ENCODE data around the gene RABL6. TPM values are rescaled to one million over a fixed set of nuclear protein-coding genes. Genes with fewer than 3 reads are reported as not detected.
"Not testable (repeated sequence)": the region's sequence is repeated elsewhere in the genome, so short reads cannot be mapped to it uniquely, and the experiment has no call there.

RABL6 gene
- polyA plus RNA-seq, 3 donors = 59.2 to 79.6 (median 70.5) TPM

GRCh38 chr9:136829412-136829811 lies 21.7 kb downstream of the RABL6 start:
- DNase-seq (ENCODE audit: extremely low read depth in 1 of 11, low read depth in 9 of 11, low spot score in 4 of 11) = no peak

- DNase-seq (ENCODE audit: extremely low read depth in 1 of 11, low read depth in 9 of 11, low spot score in 4 of 11) = no peak
Observed at GRCh38 chr9:136829981-136830885, 22.5 kb downstream of the RABL6 start.

- no peak for DNase-seq (ENCODE audit: extremely low read depth in 1 of 11, low read depth in 9 of 11, low spot score in 4 of 11)
Observed at GRCh38 chr9:136831002-136831719, 23.4 kb downstream of the RABL6 start.

- DNase-seq (ENCODE audit: extremely low read depth in 1 of 11, low read depth in 9 of 11, low spot score in 4 of 11) = no peak
Observed at GRCh38 chr9:136831720-136832104, 24.0 kb downstream of the RABL6 start.

- DNase-seq (ENCODE audit: extremely low read depth in 1 of 11, low read depth in 9 of 11, low spot score in 4 of 11) = no peak
Observed at GRCh38 chr9:136832581-136832980, 24.8 kb downstream of the RABL6 start.

- DNase-seq (ENCODE audit: extremely low read depth in 1 of 11, low read depth in 9 of 11, low spot score in 4 of 11) = not testable (repeated sequence)
Observed at GRCh38 chr9:136833381-136834048, 25.8 kb downstream of the RABL6 start.

GRCh38 chr9:136835162-136835931 lies 27.6 kb downstream of the RABL6 start:
- DNase-seq (ENCODE audit: extremely low read depth in 1 of 11, low read depth in 9 of 11, low spot score in 4 of 11) = no peak

GRCh38 chr9:136835932-136836904 lies 28.5 kb downstream of the RABL6 start:
- DNase-seq (ENCODE audit: extremely low read depth in 1 of 11, low read depth in 9 of 11, low spot score in 4 of 11) = no peak

GRCh38 chr9:136837146-136837855 lies 29.6 kb downstream of the RABL6 start:
- DNase-seq (ENCODE audit: extremely low read depth in 1 of 11, low read depth in 9 of 11, low spot score in 4 of 11) = no peak

GRCh38 chr9:136837856-136838277 lies 30.1 kb downstream of the RABL6 start:
- not testable (repeated sequence) for DNase-seq (ENCODE audit: extremely low read depth in 1 of 11, low read depth in 9 of 11, low spot score in 4 of 11)

- DNase-seq (ENCODE audit: extremely low read depth in 1 of 11, low read depth in 9 of 11, low spot score in 4 of 11) = no peak
Observed at GRCh38 chr9:136838314-136839228, 30.8 kb downstream of the RABL6 start.

GRCh38 chr9:136839229-136840139 lies 31.7 kb downstream of the RABL6 start:
- no peak for DNase-seq (ENCODE audit: extremely low read depth in 1 of 11, low read depth in 9 of 11, low spot score in 4 of 11)

- DNase-seq (ENCODE audit: extremely low read depth in 1 of 11, low read depth in 9 of 11, low spot score in 4 of 11) = no peak
Observed at GRCh38 chr9:136840140-136840876, 32.6 kb downstream of the RABL6 start.

- peak in 3 of 11 donors; percentile 50 to 59 (median 51) for DNase-seq (ENCODE audit: extremely low read depth in 1 of 11, low read depth in 9 of 11, low spot score in 4 of 11)
Observed at GRCh38 chr9:136840877-136841645, 33.3 kb downstream of the RABL6 start.

Data from renal cortex interstitium (tissue), 11 donors.